Activated CD4-positive, CD25-positive, alpha-beta regulatory T cell treated with anti-CD3 and anti-CD28 coated beads, Interleukin-2, amount 50 U/mL, for 24 hours (primary cell): Measurements from ENCODE around the gene HLA-DQB2.
"Not testable (repeated sequence)": the region's sequence is repeated elsewhere in the genome, so short reads cannot be mapped to it uniquely, and the experiment has no call there.

Experiments used
- ATAC-seq, 2 donors: fragments of 150-1000 bp; cut with Tn5 transposase; one replicate each; pipeline ENCODE4 v1.10.0; 2021; ENCODE audit warnings: mild to moderate bottlenecking in 1 of 2, moderate library complexity in 1 of 2

HLA-DQB2 gene

GRCh38 chr6:32763421-32763820 lies at the start of gene HLA-DQB2:
HLA-DQB2 (minus strand) TSS chr6:32763532; CDS start chr6:32763470, 62 bp downstream.
- no peak for ATAC-seq

- no peak for ATAC-seq
These were observed 45.8 kb upstream of the HLA-DQB2 start for GRCh38 chr6:32809171-32809570.

DNA sequence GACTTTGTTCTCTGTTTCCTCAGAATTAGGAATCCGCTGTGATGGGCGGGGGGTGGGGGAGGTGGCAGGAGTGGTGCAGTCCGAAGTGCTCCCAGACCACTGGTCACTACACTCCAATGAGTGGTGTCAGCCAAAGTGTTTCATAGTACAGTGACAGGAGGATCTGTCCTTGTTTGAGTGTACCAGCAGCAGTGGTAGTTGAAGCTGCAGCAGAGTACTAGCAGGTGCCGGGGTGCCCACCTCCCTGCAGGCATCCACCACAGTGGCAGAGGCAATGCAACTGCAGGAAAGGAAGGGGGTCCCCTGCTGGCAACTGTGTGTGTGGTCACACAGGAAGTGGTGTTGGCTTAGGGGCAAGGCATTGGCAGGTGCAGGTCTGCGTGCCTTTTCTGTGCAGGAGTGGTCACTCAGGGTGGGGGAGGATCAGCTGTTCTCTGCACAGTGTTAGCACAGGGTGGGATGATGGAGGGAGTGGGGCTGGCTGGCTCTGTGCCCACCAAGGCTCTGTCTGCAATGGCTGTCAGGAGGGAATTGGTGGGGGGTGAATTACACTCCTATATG lies 43.8 kb upstream of the HLA-DQB2 start:
- ATAC-seq = no peak

GRCh38 chr6:32805404-32805803 lies 42.1 kb upstream of the HLA-DQB2 start:
- not testable (repeated sequence) for ATAC-seq

GRCh38 chr6:32803416-32803815 lies 40.1 kb upstream of the HLA-DQB2 start:
- ATAC-seq = no peak

GRCh38 chr6:32799740-32800139 lies 36.4 kb upstream of the HLA-DQB2 start:
- no peak for ATAC-seq

- no peak for ATAC-seq
These were observed 35.8 kb upstream of the HLA-DQB2 start for GRCh38 chr6:32799168-32799567.

DNA sequence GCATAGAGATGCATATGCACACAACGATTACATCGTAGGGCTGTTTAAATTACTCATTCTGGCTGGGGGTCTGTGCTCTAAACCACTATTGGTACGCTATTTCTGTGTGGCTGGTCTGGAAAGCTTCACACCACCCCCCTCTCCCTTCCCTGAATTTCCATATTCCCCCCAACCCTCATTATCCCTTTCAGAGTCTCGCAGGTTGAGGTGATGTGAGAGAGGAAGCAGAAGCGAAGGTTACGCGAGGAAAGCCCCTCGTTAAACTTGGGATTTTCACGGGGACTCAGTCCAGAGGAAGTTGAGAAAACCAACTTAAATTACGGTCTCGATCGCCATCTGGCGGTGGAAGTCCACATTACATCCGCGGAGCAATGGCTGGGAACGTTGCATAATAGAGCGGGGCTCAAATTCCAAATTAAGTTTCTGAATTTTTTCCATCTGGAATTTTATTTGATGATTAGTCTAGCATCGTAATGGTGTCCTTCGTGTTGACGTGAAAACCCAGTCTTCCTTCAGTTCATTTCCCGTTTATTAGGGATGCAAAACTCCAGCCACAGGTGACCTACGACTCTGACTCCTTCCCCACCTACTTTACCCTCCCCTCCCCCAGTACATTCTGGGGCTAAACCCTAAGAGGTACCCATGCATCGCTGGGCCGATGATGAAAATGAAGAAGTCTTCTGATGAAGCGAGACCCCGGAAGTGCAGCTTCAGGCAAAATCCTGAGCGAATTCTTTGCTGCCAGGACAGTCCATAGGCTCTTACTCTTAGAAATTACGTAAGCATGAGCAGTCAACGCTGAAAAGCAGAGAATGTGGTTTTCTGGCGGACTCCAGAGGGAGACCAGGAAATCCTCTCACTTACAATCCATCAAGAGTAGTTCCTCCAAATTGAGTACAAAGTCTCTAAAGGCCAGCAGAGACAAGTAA lies 33.8 kb upstream of the HLA-DQB2 start:
- ATAC-seq = peak; percentile 58 to 69

DNA sequence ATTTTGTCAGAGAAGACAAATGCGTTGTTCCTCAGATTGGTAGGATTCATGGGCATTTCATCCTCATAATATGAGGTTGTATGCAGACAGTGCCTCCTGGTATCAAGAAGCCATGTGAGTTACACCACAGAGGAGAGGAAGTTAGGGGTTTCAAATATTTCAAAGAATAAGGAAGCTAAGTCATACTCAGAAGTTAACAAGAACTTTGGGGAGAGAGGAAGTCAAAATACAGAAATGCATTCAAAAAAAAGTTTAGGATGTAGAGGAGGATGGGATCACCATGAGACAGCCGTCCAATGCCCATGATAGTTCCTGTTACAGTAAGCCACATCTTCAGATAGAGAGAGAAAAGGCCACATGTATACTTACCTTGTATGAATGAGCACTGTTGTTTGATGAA lies 31.2 kb upstream of the HLA-DQB2 start:
- ATAC-seq = no peak

DNA sequence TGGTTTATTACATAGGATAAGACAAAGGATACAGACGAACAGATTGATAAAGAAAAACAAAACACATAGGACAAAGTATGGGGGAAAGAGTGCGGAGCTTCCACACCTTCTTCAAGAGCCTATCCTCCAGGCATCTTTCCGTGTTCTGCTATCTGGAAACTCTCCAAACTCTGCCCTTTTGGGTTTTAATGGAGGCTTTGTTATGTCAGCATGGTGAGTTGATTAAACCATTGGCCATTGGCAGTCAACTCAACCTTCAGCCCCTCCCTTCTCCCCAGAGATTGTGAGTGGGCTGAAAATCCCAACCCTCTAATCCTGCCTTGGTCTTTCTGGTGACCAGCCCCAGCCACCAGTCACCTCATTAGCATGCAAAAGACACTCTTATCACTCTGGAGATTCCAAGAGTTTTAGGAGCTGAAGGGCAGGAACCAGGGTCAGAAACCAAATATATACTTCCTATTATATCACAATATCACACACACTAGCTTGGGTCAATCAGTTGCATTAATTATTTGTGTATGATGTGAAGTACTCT lies 29.6 kb upstream of the HLA-DQB2 start:
- no peak for ATAC-seq

DNA sequence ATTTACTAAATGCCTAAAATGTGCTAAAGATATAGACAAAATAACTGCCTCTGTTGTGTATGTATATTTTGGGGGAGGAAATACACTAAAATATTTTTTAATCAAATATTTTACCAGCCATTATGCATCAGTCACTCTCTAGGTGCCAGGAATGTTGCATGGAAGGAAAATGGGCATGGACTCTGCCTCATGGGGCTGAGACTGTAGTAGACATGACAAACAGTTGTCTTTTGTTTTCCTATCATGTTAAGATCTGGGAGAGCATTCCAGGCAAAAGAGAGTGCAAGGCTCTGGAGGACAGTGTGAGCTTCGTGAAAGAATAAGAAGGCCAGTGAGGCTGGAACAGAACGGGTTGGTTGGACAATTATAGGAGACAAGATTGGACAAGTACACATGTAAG lies 27.0 kb upstream of the HLA-DQB2 start:
- no peak for ATAC-seq

DNA sequence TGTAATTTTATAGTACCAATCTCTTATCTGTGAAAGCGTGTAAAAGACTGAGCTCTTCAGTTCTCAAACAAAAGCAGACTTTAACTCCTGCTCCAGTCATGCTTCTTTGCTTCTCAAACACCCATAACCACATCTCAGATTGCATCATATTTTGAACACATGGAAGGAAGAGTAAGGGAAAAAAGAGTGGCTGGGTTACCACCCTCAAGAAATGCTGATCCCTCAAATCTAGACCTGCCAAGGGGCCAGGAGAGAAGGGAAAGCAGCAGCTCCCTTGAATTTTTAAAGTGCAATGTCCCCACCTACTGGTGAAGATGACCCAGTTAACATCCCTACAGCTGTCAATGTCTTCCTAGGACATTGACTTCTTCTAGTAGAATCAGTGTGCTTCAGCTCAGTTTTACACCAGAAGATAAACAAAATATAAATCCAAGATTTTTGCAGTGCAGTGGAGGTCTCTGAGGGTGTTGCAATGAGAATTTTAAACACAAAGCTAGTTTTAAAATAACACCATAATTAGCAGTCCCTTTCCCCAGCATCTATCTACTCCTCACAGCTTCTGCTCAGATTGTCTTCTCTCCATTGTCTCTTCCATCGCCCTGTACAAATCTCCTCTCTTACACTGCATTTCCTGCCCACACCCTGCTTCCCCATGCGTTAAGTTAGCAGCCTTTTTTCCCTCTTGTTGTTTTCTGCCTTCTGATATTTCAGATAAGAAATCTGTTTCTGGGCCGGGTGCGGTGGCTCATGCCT lies 22.6 kb upstream of the HLA-DQB2 start:
- peak in 1 of 2 donors; percentile 80 for ATAC-seq

DNA sequence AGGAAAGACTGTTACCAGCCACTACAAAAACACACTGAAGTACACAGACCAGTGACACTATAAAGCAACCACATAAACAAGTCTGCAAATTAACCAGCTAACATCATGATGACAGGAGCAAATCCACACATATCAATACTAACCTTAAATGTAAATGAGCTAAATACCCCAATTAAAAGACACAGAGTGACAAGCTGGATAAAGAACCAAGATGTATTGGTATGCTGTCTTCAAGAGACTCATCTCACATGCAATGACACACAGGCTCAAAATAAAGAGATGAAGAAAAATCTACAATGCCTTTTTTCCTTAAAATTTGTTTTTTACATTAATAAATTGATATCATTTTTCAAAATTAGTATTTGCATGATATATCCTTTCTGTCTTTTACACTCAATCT lies 19.6 kb upstream of the HLA-DQB2 start:
- not testable (repeated sequence) for ATAC-seq

- no peak for ATAC-seq
These were observed 15.7 kb upstream of the HLA-DQB2 start for GRCh38 chr6:32779036-32779435.

- ATAC-seq = no peak
These were observed 11.7 kb upstream of the HLA-DQB2 start for GRCh38 chr6:32775071-32775470.

GRCh38 chr6:32774426-32774825 lies 11.1 kb upstream of the HLA-DQB2 start:
- ATAC-seq = peak in 1 of 2 donors; percentile 43

DNA sequence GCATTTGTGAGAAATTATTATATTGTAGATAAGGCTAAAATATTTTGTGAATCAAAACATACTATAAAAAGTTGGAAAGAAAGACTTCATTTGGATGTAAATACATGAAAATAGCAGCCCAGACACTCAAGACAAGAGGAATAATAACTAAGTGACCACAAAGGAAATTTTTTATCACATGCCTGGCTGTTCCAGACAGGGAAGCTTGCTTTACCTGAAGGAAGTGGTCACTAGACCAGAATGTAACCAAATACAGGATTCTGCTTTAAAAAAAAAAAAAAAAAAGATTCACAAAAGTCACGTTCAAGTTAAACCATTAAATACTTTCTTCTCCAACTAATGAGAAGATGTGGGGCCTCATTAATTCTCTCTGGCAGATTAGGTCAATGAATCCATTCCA lies 9.3 kb upstream of the HLA-DQB2 start:
- no peak for ATAC-seq

DNA sequence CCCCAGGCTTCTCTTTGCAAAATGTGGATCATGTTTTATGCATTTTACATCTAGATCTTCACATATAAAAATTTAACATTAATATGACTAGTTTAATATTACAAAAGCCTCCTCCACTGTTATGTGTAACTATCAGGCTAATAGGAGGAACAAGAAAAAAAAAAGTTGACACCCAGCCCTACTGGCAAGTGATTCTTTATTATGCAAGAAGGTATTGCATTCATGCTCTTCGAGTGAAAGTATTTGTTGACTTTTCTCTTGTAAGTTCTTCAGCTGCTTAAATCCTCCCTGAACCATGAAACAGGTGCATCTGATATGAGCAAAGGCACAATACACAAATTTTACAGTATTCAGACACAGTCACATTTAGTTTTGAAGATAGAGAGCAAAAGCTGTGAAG lies 716 bp upstream of the HLA-DQB2 start:
- no peak for ATAC-seq

GRCh38 chr6:32761548-32761947 lies 1.8 kb downstream of the HLA-DQB2 start:
- ATAC-seq = no peak

GRCh38 chr6:32761072-32761471 lies 2.3 kb downstream of the HLA-DQB2 start:
- ATAC-seq = peak in 1 of 2 donors; percentile 36

DNA sequence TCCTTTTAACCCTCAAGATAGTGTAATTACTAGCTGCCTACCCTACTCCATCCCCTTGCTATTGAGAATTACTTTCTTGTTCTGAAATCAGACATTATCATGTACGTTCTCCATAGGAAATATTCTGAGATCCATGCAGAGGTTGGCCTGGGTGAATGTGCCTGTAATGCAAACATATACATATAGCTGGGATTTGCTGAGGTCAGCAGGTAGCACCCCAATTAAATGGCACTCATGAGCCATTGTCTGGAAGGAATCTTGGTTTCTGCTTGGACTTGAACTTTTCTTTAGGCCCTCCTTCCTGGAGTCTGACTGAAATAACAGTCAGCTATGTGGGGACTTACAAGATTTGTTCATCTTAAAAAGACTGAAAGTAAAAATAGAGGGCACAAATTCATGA lies 3.7 kb downstream of the HLA-DQB2 start:
- no peak for ATAC-seq

DNA sequence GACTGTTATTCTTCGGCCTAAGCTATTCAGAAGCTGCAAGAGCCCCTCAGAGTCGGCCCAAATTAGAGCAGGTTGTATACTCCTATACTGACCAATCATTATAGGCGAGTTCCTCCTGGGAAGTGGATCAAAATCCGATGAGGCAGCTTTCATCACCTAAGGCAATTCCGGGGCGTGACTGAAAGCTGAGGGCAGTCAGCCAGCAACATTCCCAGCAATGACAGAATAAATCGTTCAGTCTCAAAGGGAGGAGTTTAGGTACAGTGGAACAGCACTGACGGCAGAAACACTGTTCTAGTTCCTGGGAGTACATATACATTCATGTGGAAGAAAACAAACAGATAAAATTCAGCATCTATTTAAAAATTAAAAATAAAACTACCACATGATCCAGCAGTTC lies 10.8 kb downstream of the HLA-DQB2 start:
- ATAC-seq = no peak

DNA sequence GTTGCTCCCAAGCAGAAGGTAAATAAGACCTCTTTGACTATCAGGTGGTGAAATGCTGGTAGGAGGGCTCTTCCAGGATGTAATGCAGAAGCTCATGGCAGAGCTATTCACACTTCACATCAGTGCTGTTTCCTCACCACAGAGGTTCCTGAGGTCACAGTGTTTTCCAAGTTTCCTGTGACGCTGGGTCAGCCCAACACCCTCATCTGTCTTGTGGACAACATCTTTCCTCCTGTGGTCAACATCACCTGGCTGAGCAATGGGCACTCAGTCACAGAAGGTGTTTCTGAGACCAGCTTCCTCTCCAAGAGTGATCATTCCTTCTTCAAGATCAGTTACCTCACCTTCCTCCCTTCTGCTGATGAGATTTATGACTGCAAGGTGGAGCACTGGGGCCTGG lies 17.7 kb downstream of the HLA-DQB2 start:
- not testable (repeated sequence) for ATAC-seq
